ENCODE measurements around the gene CAMSAP1.
"Not testable (repeated sequence)": the region's sequence is repeated elsewhere in the genome, so short reads cannot be mapped to it uniquely, and the experiment has no call there.

The CAMSAP1 gene

DNA sequence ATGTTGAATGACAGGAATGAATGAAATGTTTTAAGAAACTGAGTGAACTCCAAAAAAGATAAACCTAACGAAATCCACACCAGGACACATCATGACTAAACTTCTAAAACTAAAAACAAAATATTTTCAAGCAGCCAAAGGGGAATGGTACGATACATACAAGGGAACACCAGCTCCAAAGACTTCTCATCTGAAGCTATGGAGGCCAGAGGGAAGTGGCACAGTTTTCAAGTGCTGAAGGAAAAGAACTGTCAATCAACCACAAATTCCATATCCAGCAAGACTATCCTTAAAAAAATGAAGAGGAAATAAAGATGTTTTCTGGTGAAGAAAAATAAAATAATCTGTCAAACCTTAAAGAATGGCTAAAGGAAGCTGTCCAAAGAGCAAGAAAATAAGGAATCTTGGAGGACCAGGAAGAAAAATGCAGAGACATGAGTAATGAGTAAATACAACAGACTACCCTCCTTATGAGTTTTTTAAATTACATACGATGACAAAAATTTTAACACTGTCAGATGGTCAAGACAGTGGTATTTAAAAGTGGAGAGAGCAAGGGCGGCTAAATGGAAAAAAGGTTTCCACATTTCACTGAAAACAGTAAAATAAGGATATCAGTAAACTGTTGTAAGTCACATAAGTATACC lies 12.0 kb downstream of the CAMSAP1 start:
- DNase-seq: no peak

DNA sequence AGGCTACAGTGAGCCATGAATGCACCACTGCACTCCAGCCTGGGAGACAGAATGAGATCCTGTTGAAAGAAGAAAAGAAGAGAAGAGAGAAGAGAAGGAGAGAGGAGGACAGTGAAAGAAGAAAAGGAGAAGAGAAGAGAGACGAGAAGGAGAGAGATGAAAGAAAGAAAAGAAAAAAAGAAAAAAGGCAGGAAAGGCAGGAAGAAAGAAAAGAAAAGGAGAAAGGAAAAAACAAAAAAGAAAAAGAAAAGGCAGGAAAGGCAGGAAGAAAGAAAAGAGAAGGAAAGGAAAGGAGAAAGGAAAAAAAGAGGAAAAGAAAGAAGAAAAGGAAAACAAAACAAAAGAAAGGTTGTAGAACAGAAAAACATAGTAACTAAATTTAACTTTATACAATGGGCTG lies 14.2 kb downstream of the CAMSAP1 start:
- DNase-seq: no peak

DNA sequence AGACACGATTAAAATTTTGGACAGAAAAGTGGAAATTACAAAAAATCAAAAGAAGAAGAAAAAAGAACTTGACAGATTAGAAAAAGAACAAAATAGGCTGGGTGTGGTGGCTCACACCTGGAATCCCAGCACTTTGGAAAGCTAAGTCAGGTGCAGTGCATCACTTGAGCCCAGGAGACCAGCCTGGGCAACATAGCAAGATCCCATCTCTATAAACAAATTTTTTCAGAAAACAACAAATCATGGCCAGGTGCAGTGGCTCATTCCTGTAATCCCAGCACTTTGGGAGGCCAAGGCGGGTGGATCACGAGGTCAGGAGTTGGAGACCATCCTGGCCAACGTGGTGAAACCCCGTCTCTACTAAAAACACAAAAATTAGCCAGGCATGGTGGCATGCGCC lies 15.0 kb downstream of the CAMSAP1 start:
- not testable (repeated sequence) for DNase-seq

DNA sequence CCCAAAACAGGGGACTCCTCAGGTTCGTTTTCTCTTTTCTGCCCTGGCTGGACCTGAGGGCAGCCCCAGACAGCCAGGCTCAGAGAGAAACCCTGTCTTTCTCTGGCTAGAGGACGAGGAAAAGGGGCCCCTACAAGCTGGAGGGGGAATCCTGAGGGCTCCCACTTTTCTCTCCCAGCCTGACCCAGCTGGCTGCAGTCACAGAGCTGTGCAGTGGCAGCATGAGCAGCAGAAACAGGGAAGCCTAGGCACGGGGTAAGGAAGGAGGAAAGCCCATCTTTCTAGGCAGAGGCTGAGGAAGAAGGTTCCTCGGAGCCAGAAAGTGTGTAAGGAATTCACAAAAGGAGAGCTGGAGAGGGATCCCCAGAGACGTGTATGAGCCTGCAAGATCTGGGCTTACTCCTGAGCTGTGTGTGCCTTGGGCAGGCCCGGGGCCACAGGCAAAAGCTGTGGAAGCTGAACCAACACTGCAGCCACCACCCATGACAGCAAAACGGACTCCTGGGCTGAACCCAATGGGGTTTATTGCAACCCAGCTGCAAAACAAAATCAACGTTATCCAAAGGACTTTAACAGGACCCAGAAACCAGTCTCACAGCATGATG lies 16.2 kb downstream of the CAMSAP1 start:
- DNase-seq: no peak

DNA sequence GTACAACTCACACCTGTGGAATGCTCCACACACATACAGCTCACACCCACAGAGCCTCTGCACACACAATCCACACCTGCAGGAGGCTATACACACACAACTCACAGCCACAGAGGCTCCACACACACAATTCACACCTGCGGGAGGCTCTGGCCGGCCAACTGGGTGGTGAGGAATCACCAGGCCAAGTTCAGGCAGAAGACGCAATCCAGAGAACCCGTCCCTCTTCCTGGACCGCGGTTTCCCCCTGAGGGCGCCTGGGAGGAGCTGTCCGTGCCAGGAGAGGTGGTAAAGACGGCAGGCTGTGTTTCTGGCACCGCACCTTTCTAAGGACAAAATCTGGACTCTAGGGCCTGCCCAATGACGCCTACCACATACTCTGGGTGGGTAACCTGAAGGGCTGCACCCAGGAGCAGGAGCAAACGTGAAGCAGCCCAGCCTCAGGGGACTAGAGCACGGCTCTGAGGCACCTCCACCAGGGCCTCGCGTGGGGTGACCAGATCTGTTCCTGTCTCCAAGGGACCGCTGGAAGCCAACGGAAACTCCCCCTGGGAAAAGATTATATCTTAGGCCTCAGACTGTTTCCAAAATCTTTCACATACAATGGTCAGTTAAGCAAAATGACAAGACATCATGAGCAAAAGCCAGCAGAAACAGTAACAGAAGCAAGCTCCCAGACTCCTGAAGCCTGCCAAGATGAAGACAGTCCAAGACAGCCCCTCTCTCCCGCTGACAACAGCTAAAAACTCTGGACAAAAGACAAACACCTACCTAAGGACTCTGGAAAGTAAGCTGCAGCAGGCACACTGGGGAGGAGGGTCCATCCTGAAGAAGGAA lies 16.9 kb downstream of the CAMSAP1 start:
- DNase-seq: no peak

DNA sequence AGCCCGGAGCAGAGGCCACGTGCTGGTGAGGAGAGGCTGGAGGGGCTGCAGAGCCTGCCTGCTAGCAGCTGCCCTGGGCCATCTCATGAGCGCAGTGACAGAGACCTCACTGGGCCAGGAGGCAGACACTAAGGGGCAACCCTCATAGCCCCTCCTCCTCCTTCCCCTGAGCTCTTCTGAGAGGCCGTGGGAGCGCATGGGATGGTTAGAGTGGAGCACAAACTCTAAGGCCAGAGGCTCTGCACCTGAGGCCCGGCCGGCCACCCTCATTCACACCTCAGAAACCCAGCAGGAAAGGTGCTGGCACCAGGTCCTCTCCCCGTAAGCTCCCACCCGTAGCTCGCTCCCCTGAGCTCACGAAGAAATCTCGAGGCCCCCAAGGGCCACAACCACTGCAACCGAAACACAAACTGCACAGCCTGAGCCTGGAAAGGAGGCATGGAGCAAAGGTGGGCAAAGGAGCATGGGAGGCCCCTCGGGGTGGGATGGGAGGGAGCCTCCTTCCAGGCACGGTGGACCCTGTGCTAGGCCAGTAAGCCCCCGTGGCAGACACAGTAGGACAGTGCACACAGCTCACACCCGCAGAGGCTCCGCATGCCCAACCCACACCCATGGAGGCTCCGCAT lies 17.7 kb downstream of the CAMSAP1 start:
- DNase-seq: no peak

DNA sequence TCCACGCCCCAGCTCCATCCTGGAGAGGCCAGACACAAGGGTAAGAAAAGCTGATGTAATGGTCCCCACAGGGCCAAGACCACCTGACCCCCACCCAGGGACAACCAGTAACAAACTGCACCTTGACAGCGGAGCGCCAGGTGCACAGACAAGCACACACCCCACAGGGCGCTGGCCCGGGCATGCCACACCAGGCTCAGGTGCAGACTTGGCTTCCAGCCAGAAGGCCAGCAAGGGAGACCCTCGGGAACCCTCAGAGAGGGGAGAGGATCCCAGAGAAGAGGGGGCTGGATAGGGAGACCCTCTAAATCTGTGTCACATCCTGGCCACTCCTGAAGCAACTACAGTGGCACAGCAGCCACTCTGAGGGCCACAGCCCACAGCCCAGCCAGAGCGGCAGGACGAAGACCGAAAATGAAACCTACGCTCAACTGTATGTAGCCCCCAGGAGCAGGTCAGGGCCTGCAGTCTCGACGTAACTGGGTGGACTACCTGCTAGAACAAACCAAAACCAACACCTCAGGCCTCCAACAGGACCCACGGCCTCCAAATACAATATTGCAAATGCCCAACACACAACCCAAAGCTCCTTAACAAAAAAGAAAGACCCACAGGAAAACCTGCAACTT lies 18.5 kb downstream of the CAMSAP1 start:
- DNase-seq: no peak

DNA sequence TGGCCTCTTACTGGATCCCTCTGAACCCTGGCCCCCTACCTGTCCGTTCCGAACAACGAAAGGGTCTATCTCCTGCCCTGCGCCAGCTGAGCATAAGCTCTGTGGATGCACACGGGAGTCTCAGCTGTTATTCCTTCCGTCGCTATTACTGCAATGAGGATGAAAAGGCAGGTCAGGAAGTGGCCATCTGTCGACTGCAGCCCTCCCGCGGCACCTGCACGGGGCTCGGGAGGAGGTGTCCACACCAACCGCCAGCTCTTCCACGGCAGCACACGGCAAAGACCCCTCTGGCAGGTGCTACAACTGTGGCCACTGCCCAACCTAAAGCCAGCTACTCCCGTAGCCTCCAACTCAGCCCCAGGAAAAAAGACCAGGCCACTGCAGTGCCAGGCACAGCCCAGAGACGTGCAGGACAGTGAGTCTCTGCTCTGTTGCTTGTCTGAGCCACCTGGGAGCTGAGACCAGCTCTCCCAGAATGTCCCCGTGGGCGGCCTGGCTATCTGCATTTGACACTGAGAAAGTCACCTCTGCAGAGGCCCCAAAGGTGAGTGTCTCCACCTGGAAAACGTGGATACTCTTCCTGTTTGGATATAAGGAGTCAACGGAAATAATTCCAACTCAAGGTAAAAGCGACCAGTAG lies 19.1 kb downstream of the CAMSAP1 start:
- no peak for DNase-seq

DNA sequence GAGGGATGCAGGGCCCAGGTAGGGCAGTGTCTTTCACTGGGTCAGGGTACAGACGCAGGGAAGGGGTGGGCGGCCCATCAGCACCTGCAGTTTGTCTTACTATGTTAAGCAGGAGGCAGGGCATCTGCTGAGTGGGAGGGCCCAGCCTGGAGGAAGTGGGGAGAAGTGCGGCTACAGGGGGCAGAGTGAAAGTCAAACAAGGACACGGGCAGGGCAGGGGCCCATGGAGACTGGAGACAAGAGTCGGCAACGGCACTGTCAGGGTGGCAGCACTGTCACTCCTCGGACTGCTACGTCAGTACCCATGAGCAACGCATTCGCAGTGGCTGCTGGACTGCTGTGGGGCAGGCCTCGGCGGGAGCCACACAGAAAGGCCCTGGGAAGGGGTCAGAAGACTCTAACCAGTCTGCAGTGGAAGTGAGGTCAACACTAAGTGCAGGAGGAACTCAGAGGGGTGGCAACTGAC lies 19.7 kb downstream of the CAMSAP1 start:
- no peak for DNase-seq

DNA sequence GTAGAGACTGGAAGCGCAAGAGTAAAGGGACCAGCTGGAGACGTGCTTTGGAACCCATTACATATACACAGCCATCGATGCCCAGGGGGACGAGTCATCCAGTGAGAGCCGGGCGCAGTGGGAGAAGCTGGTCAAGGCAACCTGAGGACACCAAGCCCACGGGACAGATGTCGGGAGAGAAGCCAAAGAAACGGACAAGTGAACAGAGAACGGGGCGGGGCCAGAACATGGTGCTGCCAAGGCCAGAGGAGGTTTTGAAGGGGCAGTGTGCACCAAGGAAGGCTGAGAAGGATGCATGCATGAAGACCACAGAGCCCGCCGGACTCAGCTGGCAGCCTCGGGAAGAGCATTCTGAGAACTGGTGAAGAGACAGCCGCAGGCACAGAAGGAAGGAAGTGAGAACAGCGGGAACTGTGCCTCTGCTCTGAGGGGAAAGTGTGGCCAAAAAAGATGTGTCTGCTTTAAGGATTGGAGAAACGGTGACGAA lies 20.3 kb downstream of the CAMSAP1 start:
- DNase-seq: peak; percentile 24

DNA sequence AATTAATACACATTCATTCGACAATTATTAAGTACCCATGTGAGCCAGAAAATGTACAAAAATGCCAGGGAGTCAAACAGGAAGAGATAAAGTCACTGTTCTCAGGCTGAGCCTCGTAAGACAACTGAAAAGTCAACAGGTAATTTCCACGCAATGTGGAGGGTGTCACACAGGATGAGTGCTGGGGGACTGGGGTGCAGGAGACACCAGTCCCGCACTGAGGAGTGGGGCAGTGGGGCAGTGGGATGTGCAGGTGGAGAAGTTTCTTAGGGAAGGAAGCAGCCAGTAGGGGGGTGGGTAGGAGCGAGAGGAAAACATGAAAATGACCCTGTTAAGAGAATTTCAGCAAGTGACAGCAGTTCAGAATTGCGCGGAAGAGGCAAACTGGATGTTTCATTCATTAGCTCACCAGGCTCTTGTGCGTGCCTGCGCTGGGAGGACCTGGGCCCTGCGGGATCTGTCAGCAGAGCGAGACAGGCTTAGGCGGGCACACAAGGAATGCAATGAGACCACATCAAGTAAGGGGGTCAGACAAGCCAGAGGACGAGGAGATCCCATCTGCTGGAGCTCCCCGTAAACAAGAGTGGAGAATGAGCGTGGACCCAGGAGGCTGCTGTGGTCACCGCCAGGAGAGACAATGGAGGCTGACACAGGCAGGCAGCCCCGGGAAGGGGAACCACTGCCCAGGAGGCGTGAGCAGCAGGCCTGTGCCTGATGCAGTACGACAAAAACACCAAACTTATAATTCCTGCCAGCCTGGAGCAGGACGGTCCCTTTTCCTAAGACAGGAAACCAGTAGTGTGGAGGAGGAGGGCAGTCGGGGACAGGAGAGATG lies 21.0 kb downstream of the CAMSAP1 start:
- DNase-seq: peak; percentile 77

DNA sequence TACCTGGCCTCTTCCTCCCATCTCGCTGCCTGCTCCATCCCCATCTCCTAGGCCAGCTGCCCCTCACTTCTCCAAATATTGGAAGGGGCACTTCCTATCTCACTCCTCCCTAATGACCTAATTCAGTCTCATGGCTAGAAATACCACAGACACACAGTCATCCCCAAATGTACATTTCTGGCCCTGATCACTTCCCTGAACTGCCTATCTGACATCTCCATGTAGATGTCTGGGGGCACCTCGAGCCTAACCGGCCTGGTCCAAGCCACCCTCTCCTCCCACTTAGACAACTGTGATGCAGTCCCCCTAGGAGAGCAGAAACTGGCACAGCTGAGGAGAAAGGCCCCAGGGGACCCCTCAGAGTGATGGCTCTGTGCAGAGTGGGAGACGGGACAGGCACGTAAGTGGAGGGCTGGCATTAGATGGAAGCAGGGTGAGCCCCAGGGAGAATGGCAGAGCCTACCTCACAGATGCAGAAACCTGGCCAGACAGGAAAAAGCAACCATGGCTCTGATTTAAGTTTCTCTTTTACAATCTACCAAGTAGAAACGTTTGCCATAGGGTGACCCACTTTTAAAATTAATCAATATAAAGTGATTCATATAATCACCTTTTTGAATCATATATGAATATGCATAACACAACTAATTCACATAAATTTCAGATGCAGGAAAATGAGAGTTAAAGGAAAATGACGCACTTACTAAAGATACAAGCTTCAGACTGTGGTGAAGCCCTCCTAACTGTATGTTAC lies 22.1 kb downstream of the CAMSAP1 start:
- DNase-seq: peak; percentile 49

DNA sequence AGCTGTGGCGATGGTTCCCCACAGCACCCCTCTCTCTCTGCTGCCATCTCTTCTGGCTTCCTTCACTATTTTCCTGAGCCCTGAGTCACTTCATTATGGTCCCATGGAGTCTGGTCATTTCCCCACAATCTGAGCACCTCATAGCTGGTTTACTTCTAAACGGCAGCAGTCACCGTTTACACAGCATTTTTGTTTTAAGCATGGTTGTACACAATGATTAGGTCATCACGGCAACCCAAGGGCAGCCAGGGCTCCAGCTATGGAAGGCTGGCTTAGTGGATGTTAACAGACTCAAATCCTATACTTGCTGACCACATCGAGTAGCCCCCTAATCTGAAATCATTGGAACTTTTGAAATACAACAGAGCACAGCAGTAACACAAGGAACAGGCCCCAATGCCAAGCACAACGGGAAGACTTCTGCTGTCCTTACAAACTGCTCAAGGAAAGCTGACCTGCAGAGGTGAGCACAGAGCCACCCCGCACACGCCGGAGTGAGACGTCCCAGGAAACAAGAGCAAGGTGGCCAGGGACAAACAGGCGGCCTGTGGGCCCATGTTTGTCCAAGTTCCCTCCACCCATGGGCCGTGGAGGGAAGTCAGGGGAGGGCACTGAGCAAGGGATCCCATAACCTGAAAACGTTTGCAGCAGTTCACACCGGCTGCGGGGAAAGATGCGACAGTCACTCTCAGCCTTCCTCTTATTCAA lies 22.9 kb downstream of the CAMSAP1 start:
- peak; percentile 30 for DNase-seq

DNA sequence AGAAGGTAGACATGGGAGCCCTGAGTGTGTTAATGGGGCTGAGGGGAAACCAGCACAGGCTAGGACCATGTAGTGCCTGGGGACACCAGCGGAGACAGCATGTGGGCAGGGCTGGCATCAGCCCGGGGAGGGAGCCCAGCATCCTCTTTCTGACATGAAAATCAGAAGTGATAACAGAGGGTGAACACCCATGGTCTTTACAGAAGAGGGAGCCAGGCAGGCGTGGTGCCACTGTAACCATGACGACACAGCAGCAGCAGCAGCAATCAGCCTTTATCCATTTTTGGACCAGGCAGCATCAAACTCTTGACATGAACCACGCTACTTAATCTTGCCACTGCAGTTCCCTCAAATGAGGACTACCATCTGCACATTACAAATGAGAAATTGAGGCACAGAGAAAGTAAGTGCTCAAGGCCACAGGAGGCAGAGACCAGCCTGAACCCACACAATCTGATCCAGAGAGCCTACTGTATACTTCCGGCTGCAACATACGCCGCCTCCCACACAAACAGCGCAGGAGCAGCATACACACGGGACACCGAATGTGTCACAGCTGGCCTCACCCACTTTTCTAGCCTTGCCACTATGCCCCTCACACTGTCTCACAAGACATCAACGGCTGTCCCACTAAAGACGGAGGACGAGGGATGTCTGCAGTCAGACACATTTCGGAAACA lies 23.8 kb downstream of the CAMSAP1 start:
- DNase-seq: no peak

DNA sequence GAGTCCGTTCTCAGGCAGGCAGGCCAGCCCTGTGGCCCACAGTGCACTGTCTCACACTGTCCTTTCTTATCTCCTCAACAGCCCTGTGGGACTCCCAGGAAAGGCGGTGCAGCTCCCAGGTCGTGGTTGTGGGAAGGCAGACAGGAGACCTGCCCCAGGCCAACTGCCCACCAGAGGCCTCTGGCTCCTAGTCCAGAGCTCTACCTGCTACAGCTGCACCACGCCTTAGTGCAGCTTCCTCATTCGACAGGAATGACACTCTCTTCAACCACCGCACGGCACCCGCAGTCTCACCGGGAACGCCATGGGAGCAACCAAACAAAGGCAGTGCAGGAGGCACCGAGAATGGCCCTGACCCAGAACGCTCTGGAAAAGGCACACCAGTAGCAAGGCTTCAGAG lies 25.3 kb downstream of the CAMSAP1 start:
- DNase-seq: no peak

DNA sequence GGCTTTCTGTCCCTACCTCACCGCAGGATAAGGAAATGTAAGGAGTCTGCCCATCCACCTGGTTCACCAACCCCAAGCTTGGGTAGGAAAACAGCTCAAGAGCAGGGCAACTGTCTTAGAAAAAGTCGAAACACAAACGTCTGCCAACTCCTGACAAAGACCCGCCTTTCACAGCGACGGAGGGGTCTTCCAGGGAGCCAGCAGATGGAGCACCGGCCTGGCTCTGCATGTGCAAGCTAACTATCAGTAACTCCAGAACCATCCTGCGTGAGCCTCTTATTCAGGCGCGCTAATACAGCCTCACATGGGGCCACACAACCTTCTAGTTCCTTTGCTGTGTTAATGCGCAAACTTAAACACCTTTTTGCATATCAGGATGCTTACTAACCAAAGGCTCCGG lies 26.9 kb downstream of the CAMSAP1 start:
- DNase-seq: no peak

DNA sequence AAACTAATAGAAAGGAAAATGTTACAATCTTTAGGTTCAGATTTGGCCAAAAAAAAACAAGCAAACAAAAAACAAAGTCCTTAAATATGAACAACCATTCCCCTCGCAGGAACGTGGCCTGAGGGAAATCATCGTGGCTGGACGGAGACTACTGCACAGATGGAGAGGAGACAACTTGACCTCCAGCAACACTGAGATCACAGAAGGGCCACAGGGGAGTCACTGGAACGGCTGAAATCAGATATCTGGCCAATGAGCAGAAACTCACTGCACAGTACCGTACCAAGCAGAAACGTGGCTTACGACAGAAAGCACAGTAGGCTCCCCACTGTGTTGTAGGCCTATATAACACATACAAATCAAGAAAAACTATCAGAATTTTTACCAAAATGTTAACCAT lies 27.7 kb downstream of the CAMSAP1 start:
- no peak for DNase-seq

DNA sequence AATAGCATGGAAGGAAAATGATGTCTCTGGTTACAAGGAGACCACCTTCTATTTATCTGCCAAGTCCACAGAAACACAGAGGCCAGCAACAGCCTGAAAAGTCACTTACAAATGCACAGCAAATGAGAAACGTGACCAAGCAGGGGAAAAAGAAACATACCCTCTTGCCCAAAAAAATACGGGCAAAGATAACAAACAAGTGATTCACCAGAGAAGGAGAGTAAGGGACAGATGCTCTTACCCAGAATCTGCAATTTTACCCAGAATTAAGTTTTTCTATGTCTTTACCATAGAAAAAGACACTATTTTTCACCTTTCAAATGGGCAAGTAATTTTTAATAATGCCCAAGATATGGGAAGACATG lies 28.1 kb downstream of the CAMSAP1 start:
- no peak for DNase-seq
